GM12892 (cell line): Measurements from ENCODE around the gene ANKRD53.
"Not testable (repeated sequence)": the region's sequence is repeated elsewhere in the genome, so short reads cannot be mapped to it uniquely, and the experiment has no call there.

Source experiments
- DNase-seq: peaks from one replicate; pipeline ENCODE4 v3.0.0; 2011; ENCODE audit not compliant: insufficient read length
- FAIRE-seq: peaks from 2 replicates; lab custom pipeline; 2011; peaks lifted over from hg19 to GRCh38; lab: Jason Lieb, UNC
- POLR2A ChIP-seq: IDR thresholded peaks from 2 replicates; pipeline ENCODE4 v1.6.1; 2011; ENCODE audit warnings: low read depth, low read length, control low read depth
- POLR2AphosphoS5 ChIP-seq: IDR thresholded peaks from 2 replicates; pipeline ENCODE4 v1.6.1; 2011; ENCODE audit warnings: low read depth, low read length, control low read depth
- TAF1 ChIP-seq: IDR thresholded peaks from 2 replicates; pipeline ENCODE4 v1.6.1; 2011; ENCODE audit warnings: low read depth, mild to moderate bottlenecking, control low read depth, low read length, borderline replicate concordance

Gene ANKRD53

DNA sequence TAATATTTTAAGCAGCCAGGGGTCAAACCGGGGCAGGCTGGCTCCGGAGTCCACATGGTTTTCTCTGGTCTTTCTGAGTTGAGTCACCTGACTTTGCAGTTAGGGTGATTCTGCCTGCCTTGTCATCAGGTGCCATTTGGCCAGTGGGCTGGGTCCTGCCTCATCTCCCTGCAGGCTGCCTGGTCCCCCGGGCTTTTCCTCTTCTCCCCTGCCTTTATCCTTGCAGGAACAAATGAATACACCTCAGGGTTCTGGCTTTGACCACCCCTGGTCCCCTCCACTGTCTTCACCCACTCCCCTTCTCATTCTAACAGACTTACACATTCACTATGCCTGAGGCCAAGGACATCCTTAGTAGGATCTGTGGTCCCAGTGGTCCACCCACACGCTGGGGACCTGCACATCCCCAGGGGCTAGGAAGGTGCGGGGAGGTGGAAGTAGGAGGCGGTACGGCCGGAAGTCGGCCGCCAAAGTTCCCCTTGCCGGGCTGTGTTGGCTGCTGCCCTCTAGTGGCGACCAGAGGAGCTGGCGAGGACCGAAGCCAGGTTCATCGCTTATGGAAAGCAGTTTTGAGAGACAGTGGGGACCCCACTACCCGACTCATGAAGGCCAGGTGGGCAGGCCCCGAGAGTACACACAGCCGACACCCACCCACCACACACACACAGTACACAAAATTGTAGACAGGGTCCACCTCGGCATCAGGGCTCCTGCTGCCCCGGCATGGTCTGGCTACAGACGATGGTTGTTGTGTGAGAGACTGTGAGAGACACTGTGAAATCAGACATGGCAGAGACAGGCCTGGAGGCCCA is 22.6 kb downstream of the ANKRD53 start:
- no peak for TF ChIP-seq TAF1
- peak; percentile 56; the same call in 1 of the 2 replicates for TF ChIP-seq POLR2A
- peak; percentile 73 for DNase-seq
- peak; percentile 93 for FAIRE-seq

DNA sequence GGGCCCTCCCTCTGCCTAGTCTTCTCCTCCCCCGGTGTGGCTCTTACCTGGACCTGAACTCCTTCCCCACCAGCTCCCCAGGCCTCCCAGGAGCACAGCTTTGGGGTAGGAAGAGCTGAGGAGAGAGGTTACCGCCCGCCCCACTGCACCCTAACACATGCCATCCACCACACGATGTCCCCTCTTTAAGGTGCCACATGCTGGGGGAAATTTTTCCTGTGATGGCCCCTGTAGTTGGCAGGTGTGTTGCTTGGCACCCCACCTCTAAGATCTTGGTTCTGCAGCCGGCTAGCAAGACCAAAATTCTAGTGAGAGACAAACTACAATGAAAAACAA is 23.1 kb downstream of the ANKRD53 start:
- FAIRE-seq (no peak), DNase-seq (no peak)
- no peak for TF ChIP-seq TAF1
- TF ChIP-seq POLR2A = no peak
- TF ChIP-seq POLR2AphosphoS5 = no peak

GRCh38 chr2:71001981-71002570 is 23.6 kb downstream of the ANKRD53 start:
- FAIRE-seq = no peak
- no peak for TF ChIP-seq POLR2AphosphoS5
- TF ChIP-seq POLR2A = no peak
- TF ChIP-seq TAF1 = no peak
- no peak for DNase-seq

DNA sequence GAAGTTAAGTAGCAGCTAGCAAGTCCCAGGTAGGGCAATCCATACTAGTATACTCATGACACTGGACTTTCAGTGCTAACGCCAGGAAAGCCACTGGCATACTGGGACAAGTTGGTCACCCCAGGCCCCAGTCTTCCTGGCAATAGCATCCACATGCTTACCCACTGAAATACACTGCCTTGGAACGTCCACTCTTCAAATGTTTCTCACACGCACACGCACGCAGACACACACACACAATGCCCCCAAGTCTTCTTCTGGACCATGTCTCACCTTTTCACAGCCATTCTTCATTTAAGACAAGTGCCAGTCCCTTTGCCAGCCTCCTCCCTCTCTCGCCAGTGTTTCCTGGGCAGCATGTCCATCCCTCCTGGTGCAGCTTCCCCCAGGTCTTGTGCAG is 25.0 kb downstream of the ANKRD53 start:
- no peak for DNase-seq
- no peak for FAIRE-seq
- TF ChIP-seq TAF1 (no peak), POLR2AphosphoS5 (no peak), POLR2A (no peak)

DNA sequence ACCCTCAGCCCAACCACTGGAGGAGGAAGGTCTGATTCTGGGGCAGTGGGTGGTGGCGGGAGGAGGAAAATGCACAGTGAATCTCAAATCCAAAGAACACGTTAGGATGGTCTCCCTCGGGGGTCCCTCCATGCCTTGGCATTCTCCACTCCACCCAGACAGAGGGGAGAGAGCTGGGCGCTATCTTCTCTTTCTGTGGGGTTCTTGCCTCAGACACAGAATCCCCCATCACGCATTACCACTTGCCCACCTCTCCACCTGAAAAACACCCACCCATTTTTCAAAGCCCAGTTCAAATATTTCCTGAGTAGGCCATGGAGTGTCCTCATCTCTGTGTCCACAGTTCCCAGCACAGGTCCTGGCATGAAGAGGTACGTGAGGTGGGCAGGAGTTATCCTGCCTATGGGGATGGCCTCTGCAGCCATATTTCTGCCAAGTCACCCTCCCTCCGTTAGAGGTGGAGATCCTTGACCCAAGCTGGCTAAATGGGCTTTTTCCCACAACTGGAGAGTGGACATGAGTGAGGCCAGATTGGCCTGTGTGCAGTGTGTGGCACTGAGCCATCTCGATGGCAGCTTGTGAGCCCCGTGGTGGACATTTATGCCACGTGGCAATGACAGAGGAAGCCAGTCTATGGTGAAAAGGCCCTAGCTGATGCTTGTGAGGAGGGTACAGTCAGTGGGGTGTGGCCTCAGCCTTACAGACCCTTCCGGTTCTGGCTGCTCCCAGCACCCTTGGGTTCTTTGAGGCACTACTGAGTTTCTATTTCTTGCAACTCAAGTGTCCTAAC is 25.7 kb downstream of the ANKRD53 start:
- DNase-seq (no peak), FAIRE-seq (no peak)
- TF ChIP-seq TAF1 = no peak
- TF ChIP-seq POLR2A = no peak
- TF ChIP-seq POLR2AphosphoS5 = no peak

- no peak for FAIRE-seq
- no peak for DNase-seq
- TF ChIP-seq TAF1 = no peak
- no peak for TF ChIP-seq POLR2AphosphoS5
- TF ChIP-seq POLR2A = no peak
Measured at GRCh38 chr2:71004857-71005256, 26.4 kb downstream of the ANKRD53 start.

GRCh38 chr2:71005271-71006202 is 27.1 kb downstream of the ANKRD53 start:
- DNase-seq = no peak
- no peak for FAIRE-seq
- no peak for TF ChIP-seq POLR2A
- TF ChIP-seq POLR2AphosphoS5 = no peak
- TF ChIP-seq TAF1 = no peak

DNA sequence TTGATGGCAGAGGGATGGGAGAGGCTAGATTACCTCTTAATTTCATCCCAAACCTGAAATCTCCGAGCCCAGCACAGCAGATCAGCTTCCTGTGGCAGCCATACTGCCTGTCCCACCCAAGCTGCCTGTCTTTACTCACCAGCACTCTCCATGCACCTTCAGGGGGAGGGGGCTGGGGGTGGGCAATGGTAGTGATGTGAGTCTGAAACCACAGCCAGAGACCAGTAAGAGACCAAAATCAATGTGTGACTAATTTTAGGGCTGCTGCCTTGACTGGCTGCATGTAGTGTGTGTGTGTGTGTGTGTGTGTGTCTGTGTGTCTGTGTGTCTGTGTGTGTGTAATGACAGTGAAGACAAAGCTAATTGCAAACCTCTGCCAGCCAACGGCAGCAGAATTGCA is 27.9 kb downstream of the ANKRD53 start:
- no peak for TF ChIP-seq POLR2A
- TF ChIP-seq TAF1 = no peak
- TF ChIP-seq POLR2AphosphoS5 = no peak
- no peak for FAIRE-seq
- no peak for DNase-seq

DNA sequence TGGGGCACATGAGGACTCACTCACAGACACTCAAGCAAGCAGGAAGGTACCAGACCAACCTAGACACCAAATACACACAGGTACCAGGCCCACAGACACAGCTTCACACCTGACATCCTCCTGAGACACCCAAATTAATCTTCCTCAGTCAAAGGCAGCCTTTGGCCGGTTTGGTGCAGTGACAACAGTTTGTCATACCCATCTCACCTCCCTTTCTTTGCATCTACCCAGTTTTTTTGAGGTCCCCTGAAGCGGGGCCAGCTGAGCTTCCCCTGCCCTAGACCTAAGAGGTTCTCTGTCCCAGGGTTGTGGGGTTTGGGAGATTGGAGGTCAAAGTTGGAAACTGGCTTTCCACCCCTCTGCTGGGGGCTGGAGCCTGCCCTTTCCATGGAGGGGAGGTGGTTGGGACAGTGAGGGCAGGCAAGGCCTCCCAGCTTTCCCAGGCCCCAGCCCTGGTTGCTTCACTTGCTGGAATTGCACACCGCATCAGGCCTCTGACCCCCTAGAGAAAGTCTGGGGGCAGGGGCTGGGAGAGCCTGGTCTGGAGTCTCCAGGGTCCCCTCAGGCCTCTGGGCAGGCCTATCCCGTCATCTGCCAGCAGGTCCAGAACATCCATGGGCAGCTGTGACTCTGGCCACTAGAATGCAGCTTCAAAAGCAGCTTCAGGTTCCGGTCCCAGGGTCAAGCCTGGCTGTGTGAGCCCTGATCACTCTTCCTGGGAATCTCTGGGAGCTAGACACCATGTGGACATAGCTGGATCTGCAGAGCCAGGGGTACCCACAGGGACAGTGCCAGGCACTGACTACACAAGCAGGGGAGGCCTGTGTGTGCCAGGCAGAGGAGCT is 28.7 kb downstream of the ANKRD53 start:
- no peak for FAIRE-seq
- TF ChIP-seq POLR2A (no peak), POLR2AphosphoS5 (no peak), TAF1 (no peak)
- no peak for DNase-seq

DNA sequence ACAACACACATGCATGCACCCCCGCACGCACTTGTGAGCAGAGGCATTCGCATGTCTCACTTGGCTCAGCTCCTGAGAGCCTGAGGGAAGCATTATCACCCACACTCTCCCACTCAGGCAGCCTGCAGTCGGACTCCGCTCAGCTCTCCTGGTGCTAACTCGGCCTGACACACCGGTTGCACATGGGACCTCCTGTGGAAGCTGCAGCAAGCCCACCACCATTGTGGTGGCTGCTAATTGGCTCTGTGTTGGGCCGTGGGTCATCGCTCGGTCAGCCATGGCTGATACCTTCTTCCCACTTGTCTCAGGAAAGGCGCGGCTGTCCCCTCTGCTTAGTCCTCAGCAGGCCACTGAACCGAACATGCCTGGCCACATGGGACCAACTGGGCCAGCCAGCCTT is 29.9 kb downstream of the ANKRD53 start:
- FAIRE-seq (no peak), DNase-seq (no peak)
- TF ChIP-seq POLR2A (no peak), TAF1 (no peak), POLR2AphosphoS5 (no peak)

- FAIRE-seq, DNase-seq: not testable (repeated sequence)
Measured at GRCh38 chr2:71011786-71012185, 33.4 kb downstream of the ANKRD53 start.
